ENCODE results near the gene PRKAA2.

PRKAA2 gene

GRCh38 chr1:56671542-56671941 is 26.4 kb downstream of the PRKAA2 start:
- Histone ChIP-seq H3K4me3 (ENCODE audit: low read depth, low read length) (no peak overlapping the region), H3K9me3 (ENCODE audit: severe bottlenecking) (no peaks in the 10 kb centered on the region), H3K36me3 (no peaks in the 10 kb centered on the region), H3K27ac (no peak overlapping the region), H3K27me3 (ENCODE audit: insufficient read depth, low read depth, severe bottlenecking) (no peaks in the 10 kb centered on the region)
- TF ChIP-seq CTCF (IDR thresholded peaks at IDR 0.05; ENCODE audit: low read depth, low read length): no peak
- no peak for DNase-seq

- no peak overlapping the region for H3K27ac ChIP-seq
- no peaks in the 10 kb centered on the region for H3K27me3 ChIP-seq (ENCODE audit: insufficient read depth, low read depth, severe bottlenecking)
- H3K36me3 ChIP-seq: no peaks in the 10 kb centered on the region
- no peaks in the 10 kb centered on the region for H3K9me3 ChIP-seq (ENCODE audit: severe bottlenecking)
- TF ChIP-seq CTCF (IDR thresholded peaks at IDR 0.05; ENCODE audit: low read depth, low read length): no peak
- DNase-seq: no peak
- H3K4me3 ChIP-seq (ENCODE audit: low read depth, low read length): no peak overlapping the region
Observed at GRCh38 chr1:56672579-56672978, 27.5 kb downstream of the PRKAA2 start.

GRCh38 chr1:56675763-56676162 is 30.6 kb downstream of the PRKAA2 start:
- H3K27ac ChIP-seq: no peak overlapping the region
- TF ChIP-seq CTCF (IDR thresholded peaks at IDR 0.05; ENCODE audit: low read depth, low read length): no peak
- H3K27me3 ChIP-seq (ENCODE audit: insufficient read depth, low read depth, severe bottlenecking): no peaks in the 10 kb centered on the region
- no peaks in the 10 kb centered on the region for H3K36me3 ChIP-seq
- no peak overlapping the region for H3K4me3 ChIP-seq (ENCODE audit: low read depth, low read length)
- no peak for DNase-seq
- no peaks in the 10 kb centered on the region for H3K9me3 ChIP-seq (ENCODE audit: severe bottlenecking)

- H3K9me3 ChIP-seq (ENCODE audit: severe bottlenecking): no peaks in the 10 kb centered on the region
- no peak overlapping the region for H3K4me3 ChIP-seq (ENCODE audit: low read depth, low read length)
- H3K36me3 ChIP-seq: no peaks in the 10 kb centered on the region
- DNase-seq: no peak
- H3K27ac ChIP-seq: no peak overlapping the region
- TF ChIP-seq CTCF (IDR thresholded peaks at IDR 0.05; ENCODE audit: low read depth, low read length): no peak
- H3K27me3 ChIP-seq (ENCODE audit: insufficient read depth, low read depth, severe bottlenecking): no peaks in the 10 kb centered on the region
Observed at GRCh38 chr1:56676571-56677035, 31.5 kb downstream of the PRKAA2 start.

GRCh38 chr1:56683569-56683968 is 38.5 kb downstream of the PRKAA2 start:
- no peak for TF ChIP-seq CTCF (IDR thresholded peaks at IDR 0.05; ENCODE audit: low read depth, low read length)
- Histone ChIP-seq H3K36me3 (no peaks in the 10 kb centered on the region), H3K27me3 (ENCODE audit: insufficient read depth, low read depth, severe bottlenecking) (no peaks in the 10 kb centered on the region), H3K9me3 (ENCODE audit: severe bottlenecking) (no peaks in the 10 kb centered on the region), H3K27ac (no peak overlapping the region), H3K4me3 (ENCODE audit: low read depth, low read length) (no peak overlapping the region)
- no peak for DNase-seq

GRCh38 chr1:56686169-56686568 is 41.1 kb downstream of the PRKAA2 start:
- Histone ChIP-seq H3K27me3 (ENCODE audit: insufficient read depth, low read depth, severe bottlenecking) (no peaks in the 10 kb centered on the region), H3K36me3 (no peaks in the 10 kb centered on the region), H3K9me3 (ENCODE audit: severe bottlenecking) (no peaks in the 10 kb centered on the region), H3K4me3 (ENCODE audit: low read depth, low read length) (no peak overlapping the region), H3K27ac (no peak overlapping the region)
- TF ChIP-seq CTCF (IDR thresholded peaks at IDR 0.05; ENCODE audit: low read depth, low read length): no peak
- DNase-seq: no peak
